SK-N-SH treated with all-trans-retinoic acid at 6 μM for 48 hours (cell line): ENCODE data around the gene ACTR3.

Source experiments
- ARNTL ChIP-seq: fragments of 450-650 bp; formaldehyde crosslinking; IDR thresholded peaks from 2 replicates; pipeline ENCODE4 v1.5.0; 2020; ENCODE audit warnings: low read depth, mild to moderate bottlenecking, moderate library complexity, borderline replicate concordance
- RARB ChIP-seq: fragments of 250-450 bp; sonication (Bioruptor Pico); IDR thresholded peaks from 2 replicates; pipeline ENCODE4 v1.8.0; 2021; ENCODE audit warnings: mild to moderate bottlenecking, moderate library complexity
- TCF4 ChIP-seq: fragments of 250-450 bp; sonication (Bioruptor Pico); IDR thresholded peaks from 2 replicates; pipeline ENCODE4 v1.8.0; 2021; ENCODE audit warnings: mild to moderate bottlenecking, moderate library complexity, borderline replicate concordance
- ZC3H10 ChIP-seq: fragments of 250-450 bp; sonication (Bioruptor Pico); IDR thresholded peaks from 2 replicates; pipeline ENCODE4 v1.5.1; 2021; ENCODE audit warnings: mild to moderate bottlenecking, moderate library complexity
- ZFP3 ChIP-seq: fragments of 250-450 bp; sonication (Bioruptor Pico); IDR thresholded peaks from 2 replicates; pipeline ENCODE4 v1.5.0; 2020; ENCODE audit warnings: mild to moderate bottlenecking, moderate library complexity
- ZFP30 ChIP-seq: fragments of 450-650 bp; formaldehyde crosslinking; IDR thresholded peaks from 2 replicates; pipeline ENCODE4 v1.5.0; 2022; ENCODE audit warnings: mild to moderate bottlenecking, moderate library complexity
- ZNF70 ChIP-seq: fragments of 450-650 bp; formaldehyde crosslinking; IDR thresholded peaks from 2 replicates; pipeline ENCODE4 v1.5.0; 2020; ENCODE audit warnings: mild to moderate bottlenecking, moderate library complexity
- TF ChIP-seq, protein P1 (sequence below): fragments of 250-450 bp; sonication (Bioruptor Pico); IDR thresholded peaks from 2 replicates; pipeline ENCODE4 v1.8.0; 2020; ENCODE audit warnings: mild to moderate bottlenecking, moderate library complexity, borderline replicate concordance
- TF ChIP-seq, protein P2 (sequence below): fragments of 250-450 bp; sonication (Bioruptor Pico); IDR thresholded peaks from 2 replicates; pipeline ENCODE4 v1.8.0; 2021; ENCODE audit warnings: low read depth, mild to moderate bottlenecking, moderate library complexity, borderline replicate concordance
- TF ChIP-seq, protein P3 (sequence below): fragments of 250-450 bp; sonication (Bioruptor Pico); IDR thresholded peaks from 2 replicates; pipeline ENCODE4 v1.5.0; 2020; ENCODE audit warnings: mild to moderate bottlenecking, moderate library complexity
- TF ChIP-seq, protein P4 (sequence below): fragments of 250-450 bp; sonication (Bioruptor Pico); IDR thresholded peaks from 2 replicates; pipeline ENCODE4 v1.5.1; 2021; ENCODE audit warnings: mild to moderate bottlenecking, moderate library complexity
- TF ChIP-seq, protein P5 (sequence below): fragments of 250-450 bp; sonication (Bioruptor Pico); IDR thresholded peaks from 2 replicates; pipeline ENCODE4 v1.5.1; 2020; ENCODE audit warnings: low read depth, mild to moderate bottlenecking, moderate library complexity

DNA sequence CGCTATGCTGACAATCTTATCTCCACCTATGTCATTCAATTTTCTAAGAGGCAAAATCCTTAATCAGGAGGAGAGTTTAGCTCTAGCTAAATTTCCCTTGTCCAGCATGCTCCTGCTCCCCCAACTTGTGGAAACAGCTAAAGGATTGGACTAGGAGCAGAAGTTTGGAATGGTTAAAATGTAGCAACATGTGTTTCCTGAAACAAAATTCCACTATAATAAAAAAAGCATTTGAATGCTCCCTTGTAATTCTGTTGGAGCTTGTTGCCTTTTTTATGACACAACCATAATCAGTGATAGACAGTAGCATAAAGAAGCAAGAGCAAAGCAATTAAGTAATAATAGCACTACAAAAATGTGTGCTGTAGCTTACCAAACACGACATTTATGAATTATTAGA is 6.9 kb downstream of the ACTR3 start:
- TF ChIP-seq ZFP3 (CRISPR knock-in tag) (no peak), TCF4 (CRISPR knock-in tag) (no peak), ARNTL (no peak), ZNF70 (CRISPR knock-in tag) (no peak), ZC3H10 (CRISPR knock-in tag) (no peak), RARB (no peak), ZFP30 (CRISPR knock-in tag) (no peak)
- TF ChIP-seq, protein P1, sequence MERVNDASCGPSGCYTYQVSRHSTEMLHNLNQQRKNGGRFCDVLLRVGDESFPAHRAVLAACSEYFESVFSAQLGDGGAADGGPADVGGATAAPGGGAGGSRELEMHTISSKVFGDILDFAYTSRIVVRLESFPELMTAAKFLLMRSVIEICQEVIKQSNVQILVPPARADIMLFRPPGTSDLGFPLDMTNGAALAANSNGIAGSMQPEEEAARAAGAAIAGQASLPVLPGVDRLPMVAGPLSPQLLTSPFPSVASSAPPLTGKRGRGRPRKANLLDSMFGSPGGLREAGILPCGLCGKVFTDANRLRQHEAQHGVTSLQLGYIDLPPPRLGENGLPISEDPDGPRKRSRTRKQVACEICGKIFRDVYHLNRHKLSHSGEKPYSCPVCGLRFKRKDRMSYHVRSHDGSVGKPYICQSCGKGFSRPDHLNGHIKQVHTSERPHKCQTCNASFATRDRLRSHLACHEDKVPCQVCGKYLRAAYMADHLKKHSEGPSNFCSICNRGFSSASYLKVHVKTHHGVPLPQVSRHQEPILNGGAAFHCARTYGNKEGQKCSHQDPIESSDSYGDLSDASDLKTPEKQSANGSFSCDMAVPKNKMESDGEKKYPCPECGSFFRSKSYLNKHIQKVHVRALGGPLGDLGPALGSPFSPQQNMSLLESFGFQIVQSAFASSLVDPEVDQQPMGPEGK (CRISPR knock-in tag): no peak
- TF ChIP-seq, protein P2, sequence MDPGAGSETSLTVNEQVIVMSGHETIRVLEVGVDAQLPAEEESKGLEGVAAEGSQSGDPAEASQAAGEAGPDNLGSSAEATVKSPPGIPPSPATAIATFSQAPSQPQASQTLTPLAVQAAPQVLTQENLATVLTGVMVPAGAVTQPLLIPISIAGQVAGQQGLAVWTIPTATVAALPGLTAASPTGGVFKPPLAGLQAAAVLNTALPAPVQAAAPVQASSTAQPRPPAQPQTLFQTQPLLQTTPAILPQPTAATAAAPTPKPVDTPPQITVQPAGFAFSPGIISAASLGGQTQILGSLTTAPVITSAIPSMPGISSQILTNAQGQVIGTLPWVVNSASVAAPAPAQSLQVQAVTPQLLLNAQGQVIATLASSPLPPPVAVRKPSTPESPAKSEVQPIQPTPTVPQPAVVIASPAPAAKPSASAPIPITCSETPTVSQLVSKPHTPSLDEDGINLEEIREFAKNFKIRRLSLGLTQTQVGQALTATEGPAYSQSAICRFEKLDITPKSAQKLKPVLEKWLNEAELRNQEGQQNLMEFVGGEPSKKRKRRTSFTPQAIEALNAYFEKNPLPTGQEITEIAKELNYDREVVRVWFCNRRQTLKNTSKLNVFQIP (CRISPR knock-in tag): no peak
- TF ChIP-seq, protein P3, sequence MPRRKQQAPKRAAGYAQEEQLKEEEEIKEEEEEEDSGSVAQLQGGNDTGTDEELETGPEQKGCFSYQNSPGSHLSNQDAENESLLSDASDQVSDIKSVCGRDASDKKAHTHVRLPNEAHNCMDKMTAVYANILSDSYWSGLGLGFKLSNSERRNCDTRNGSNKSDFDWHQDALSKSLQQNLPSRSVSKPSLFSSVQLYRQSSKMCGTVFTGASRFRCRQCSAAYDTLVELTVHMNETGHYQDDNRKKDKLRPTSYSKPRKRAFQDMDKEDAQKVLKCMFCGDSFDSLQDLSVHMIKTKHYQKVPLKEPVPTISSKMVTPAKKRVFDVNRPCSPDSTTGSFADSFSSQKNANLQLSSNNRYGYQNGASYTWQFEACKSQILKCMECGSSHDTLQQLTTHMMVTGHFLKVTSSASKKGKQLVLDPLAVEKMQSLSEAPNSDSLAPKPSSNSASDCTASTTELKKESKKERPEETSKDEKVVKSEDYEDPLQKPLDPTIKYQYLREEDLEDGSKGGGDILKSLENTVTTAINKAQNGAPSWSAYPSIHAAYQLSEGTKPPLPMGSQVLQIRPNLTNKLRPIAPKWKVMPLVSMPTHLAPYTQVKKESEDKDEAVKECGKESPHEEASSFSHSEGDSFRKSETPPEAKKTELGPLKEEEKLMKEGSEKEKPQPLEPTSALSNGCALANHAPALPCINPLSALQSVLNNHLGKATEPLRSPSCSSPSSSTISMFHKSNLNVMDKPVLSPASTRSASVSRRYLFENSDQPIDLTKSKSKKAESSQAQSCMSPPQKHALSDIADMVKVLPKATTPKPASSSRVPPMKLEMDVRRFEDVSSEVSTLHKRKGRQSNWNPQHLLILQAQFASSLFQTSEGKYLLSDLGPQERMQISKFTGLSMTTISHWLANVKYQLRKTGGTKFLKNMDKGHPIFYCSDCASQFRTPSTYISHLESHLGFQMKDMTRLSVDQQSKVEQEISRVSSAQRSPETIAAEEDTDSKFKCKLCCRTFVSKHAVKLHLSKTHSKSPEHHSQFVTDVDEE (CRISPR knock-in tag): no peak
- TF ChIP-seq, protein P4, sequence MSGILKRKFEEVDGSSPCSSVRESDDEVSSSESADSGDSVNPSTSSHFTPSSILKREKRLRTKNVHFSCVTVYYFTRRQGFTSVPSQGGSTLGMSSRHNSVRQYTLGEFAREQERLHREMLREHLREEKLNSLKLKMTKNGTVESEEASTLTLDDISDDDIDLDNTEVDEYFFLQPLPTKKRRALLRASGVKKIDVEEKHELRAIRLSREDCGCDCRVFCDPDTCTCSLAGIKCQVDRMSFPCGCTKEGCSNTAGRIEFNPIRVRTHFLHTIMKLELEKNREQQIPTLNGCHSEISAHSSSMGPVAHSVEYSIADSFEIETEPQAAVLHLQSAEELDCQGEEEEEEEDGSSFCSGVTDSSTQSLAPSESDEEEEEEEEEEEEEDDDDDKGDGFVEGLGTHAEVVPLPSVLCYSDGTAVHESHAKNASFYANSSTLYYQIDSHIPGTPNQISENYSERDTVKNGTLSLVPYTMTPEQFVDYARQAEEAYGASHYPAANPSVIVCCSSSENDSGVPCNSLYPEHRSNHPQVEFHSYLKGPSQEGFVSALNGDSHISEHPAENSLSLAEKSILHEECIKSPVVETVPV: no peak
- TF ChIP-seq, protein P5, sequence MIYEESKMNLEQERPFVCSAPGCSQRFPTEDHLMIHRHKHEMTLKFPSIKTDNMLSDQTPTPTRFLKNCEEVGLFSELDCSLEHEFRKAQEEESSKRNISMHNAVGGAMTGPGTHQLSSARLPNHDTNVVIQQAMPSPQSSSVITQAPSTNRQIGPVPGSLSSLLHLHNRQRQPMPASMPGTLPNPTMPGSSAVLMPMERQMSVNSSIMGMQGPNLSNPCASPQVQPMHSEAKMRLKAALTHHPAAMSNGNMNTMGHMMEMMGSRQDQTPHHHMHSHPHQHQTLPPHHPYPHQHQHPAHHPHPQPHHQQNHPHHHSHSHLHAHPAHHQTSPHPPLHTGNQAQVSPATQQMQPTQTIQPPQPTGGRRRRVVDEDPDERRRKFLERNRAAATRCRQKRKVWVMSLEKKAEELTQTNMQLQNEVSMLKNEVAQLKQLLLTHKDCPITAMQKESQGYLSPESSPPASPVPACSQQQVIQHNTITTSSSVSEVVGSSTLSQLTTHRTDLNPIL (CRISPR knock-in tag): no peak
